Measurements from ENCODE around the gene ARHGAP44.
A peak's percentile ranks its signal among the peaks of the same experiment; 100 is the strongest.

The ARHGAP44 gene

DNA sequence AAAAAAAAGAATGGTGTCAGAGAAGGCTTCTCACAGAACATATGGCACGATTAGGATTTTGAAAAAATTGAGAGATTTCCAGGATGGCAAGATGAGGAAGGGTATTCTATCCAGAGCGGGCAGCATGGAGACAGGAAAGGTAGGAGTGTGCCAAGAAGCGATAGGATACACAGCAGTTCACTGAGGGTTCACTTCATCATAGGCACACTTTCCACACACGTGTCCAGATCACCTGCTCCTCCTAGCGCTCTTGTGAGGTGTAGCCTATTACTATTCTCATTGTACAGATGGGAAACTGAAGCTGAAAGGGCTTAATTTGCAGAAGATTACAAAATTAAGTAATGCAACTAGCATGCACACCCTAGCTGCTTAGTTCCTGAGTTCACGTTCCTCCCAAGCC, 234.7 kb downstream of the ARHGAP44 start:
- no peak for DNase-seq (ENCODE audit: low read depth, low spot score)

- peak; percentile 19 for DNase-seq (ENCODE audit: low read depth, low spot score)
Observed at GRCh38 chr17:13024526-13025257, 235.4 kb downstream of the ARHGAP44 start.

DNA sequence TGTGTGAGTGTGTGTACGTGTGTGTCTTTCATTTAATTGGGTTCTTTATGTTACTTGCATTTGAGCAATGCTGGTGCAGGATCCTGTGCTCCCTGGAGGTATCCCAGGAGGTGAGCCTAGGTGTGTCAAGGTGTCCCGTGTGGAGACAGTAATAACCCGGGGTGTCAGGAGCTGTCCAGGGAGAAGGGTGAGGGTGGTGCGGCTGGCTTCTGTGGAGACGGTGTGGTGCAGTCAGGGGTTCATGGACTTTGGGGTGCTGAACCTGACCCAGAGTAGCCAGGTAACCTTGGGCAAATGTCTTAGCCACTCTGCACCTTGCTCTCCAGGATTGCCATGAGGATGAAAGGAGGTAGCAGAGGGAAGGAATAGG, 235.9 kb downstream of the ARHGAP44 start:
- DNase-seq (ENCODE audit: low read depth, low spot score), result no peak

- DNase-seq (ENCODE audit: low read depth, low spot score), result no peak
Observed at GRCh38 chr17:13025687-13026086, 236.4 kb downstream of the ARHGAP44 start.

DNA sequence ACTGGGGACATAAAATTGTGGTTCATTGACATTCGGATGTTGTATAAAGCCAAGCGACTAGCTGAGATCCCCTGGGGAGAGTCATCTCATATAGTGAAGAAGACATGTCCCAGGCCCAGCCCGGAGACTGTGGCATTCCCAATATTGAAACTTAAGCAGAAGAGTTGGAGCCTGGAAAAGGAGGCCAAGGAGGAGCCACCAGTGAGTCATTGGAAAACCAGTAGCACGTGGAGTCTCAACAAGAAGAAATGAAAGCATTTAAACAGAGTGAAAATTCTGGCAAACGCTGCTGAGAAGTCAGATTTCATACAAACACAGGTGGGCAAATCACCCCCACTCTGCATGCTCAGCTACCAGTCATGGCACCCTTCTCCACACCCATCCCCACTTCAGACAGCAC, 237.9 kb downstream of the ARHGAP44 start:
- DNase-seq (ENCODE audit: low read depth, low spot score), result no peak

GRCh38 chr17:13029340-13029739, 240.0 kb downstream of the ARHGAP44 start:
- DNase-seq (ENCODE audit: low read depth, low spot score), result no peak

DNA sequence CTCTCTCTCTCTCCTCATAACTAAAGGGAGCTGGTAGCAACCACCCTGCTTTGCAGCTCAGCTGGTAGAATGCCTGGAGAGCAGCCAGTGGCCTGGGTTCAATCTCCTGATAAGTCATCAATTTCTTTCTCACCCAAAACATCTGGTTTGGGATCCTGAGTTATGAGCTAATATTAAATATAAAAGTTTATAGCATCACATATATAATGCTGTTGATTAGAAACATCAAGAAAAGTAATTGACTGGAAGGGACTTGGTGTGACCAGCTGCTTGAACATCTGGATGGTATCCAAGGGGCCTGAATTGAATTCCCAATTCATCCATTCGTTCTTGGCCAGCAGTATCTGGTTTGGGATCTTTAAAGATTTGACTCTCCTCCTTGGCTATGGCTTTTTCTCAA, 240.8 kb downstream of the ARHGAP44 start:
- DNase-seq (ENCODE audit: low read depth, low spot score), result no peak

DNA sequence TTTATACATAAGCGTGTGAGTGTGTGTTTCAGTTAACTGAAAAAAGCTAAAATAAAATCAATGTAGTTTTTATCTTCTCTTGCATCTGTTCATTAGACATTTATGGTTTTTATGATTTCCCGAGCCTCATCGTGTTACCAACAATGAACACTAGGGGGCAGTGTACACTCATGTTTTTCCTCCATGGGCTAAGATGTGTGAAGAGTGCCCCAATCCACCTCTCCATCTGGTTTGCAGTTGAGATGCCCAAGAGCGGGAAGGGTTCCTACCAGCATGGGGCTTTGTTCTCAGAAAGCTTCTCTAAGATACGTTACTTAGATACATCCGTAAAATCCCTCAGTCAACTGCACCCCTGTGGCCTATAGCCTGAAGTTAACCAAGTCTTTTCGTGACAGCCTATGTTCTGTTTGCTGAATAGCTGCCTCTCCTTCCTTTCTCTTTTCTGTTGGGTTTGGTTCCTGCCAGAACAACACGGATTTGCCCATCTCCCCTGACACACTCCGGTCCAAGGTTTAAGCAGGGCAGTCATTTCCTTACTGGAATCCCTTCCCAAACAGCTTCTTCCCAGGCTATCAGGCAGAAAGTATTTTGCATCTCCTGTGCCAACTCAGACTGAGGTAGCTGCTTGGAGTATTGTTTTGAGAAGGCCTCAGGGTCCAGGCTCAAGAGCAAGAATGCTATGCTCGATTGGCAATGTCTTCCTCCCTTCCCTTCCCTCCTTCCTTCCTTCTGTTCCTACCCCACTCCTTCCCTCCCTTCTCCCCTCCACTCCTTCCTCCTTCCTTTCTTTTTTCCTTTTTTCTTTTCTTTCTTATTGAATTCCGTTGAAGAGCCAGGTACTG, 241.4 kb downstream of the ARHGAP44 start:
- no peak for DNase-seq (ENCODE audit: low read depth, low spot score)

DNA sequence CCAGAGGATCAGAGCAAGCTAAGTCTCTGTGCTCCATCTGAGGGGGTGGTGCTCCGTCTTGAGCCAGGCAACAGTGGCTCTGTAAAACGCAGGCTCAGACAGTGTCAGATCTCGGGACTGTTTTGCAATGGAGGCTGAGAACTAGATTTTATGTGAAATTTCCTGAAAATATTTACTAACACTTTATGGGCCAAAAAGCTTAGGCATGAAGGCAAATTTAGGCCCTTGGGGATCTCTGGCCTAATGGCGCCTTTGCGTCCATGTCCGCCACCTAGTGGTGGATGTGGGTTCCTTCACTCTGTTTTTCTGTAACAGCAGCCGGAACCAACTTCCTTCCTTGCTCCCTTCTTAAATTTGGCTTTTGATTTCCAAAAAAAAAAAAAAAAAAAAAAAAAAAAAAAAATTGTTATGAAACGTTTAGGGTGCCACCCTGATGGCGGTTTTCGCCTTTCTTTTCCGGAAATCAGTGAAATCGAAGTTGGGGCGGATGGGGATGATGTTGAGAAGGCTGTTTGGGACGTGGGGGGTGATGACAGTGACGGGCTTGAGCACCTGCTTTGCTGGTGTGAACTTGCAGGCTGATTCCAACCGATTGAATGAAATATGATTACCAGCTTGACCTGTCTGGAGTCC, 242.5 kb downstream of the ARHGAP44 start:
- no peak for DNase-seq (ENCODE audit: low read depth, low spot score)

DNA sequence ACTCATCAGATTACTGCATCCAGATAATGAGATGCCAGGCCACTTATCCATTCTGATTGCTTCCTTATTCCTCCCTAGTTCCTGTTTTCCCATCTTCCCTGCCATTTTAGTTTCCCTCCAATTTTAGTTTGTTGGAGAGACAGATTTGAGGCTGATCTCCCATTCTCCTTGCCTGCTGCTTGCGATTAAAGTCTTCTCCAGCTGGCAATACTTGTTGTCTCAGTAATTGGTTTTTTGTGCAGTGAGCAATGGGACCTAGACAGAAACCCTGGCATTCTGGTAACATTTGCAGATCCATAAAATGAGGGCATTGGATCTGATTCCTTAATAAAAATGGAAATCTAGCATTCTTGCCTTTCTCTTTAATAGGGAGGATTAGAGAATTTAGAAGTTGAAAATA, 246.1 kb downstream of the ARHGAP44 start:
- no peak for DNase-seq (ENCODE audit: low read depth, low spot score)

- DNase-seq (ENCODE audit: low read depth, low spot score), result no peak
Observed at GRCh38 chr17:13036751-13037150, 247.5 kb downstream of the ARHGAP44 start.

GRCh38 chr17:13038931-13039665, 249.8 kb downstream of the ARHGAP44 start:
- DNase-seq (ENCODE audit: low read depth, low spot score), result no peak
